C4-2B (cell line): ENCODE measurements around the gene KIF25.

ENCODE experiments used
- CTCF ChIP-seq: fragments of 450-650 bp; conservative IDR thresholded peaks from 2 replicates; pipeline ENCODE4 v1.5.1; 2017; ENCODE audit warnings: mild to moderate bottlenecking
- ZFX ChIP-seq: fragments of 450-650 bp; IDR thresholded peaks from 2 replicates; pipeline ENCODE4 v1.6.1; 2017

DNA sequence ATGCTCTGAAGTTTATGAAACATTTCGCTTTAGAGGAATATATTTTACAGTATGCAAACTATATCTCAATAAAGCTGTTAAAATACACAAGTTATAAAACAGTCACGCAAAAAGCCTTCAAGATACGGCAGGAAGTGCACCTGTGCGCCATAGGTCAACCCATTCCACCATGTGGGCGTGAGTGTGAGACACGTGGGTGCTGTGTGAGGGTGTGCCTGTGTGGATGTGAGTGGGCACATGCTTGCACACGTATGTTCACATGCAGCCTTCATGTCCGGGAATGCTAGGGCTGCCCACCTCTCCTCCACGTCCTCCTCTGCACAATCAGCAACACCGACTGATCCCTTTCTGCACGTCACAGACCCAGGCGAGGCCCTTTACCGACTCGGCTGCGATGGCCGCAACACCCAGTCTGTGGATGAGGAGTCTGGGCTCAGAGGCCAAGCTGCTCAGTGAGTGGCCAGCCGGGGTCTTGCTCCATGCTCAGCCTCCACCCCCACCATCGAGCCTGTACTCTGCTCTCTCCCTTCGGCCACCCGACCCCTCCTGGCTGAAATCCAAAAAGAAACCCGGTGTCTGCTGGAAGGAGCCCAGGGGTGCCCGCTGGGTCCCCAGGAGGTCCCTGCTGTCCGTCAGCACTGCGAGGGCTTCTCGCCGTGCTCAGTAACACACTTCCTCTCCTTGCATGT lies 84.5 kb downstream of the KIF25 start:
- TF ChIP-seq CTCF (no peak), ZFX (no peak)
